ENCODE data around the gene B3GAT1.

DNA sequence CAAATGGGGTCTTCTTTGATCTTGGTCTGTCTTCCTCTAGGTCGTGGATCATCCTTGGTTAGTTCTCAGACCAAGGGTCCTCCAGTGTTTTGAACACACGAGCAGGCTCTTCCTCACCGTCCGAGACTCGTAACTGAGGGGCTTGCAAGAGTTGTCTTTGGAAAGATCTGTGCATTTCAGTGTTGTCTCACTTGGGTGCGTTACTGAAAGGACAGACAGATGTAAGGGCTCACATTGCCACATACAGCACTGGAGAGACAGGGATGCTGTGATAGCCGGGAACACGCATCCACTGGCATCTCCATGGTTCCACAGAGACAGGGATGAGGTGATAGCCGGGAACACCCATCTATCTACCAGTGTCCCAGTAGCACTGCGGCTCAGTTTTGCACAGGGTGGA, 64.6 kb downstream of the B3GAT1 start:
- TF ChIP-seq, protein P1, sequence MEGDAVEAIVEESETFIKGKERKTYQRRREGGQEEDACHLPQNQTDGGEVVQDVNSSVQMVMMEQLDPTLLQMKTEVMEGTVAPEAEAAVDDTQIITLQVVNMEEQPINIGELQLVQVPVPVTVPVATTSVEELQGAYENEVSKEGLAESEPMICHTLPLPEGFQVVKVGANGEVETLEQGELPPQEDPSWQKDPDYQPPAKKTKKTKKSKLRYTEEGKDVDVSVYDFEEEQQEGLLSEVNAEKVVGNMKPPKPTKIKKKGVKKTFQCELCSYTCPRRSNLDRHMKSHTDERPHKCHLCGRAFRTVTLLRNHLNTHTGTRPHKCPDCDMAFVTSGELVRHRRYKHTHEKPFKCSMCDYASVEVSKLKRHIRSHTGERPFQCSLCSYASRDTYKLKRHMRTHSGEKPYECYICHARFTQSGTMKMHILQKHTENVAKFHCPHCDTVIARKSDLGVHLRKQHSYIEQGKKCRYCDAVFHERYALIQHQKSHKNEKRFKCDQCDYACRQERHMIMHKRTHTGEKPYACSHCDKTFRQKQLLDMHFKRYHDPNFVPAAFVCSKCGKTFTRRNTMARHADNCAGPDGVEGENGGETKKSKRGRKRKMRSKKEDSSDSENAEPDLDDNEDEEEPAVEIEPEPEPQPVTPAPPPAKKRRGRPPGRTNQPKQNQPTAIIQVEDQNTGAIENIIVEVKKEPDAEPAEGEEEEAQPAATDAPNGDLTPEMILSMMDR (IDR thresholded peaks at IDR 0.05), result no peak
- TF ChIP-seq POLR2A (IDR thresholded peaks at IDR 0.05), result no peak

Data from lower leg skin (tissue), 3 donors.